Measurements from ENCODE around the gene MYLK2.

The MYLK2 gene

DNA sequence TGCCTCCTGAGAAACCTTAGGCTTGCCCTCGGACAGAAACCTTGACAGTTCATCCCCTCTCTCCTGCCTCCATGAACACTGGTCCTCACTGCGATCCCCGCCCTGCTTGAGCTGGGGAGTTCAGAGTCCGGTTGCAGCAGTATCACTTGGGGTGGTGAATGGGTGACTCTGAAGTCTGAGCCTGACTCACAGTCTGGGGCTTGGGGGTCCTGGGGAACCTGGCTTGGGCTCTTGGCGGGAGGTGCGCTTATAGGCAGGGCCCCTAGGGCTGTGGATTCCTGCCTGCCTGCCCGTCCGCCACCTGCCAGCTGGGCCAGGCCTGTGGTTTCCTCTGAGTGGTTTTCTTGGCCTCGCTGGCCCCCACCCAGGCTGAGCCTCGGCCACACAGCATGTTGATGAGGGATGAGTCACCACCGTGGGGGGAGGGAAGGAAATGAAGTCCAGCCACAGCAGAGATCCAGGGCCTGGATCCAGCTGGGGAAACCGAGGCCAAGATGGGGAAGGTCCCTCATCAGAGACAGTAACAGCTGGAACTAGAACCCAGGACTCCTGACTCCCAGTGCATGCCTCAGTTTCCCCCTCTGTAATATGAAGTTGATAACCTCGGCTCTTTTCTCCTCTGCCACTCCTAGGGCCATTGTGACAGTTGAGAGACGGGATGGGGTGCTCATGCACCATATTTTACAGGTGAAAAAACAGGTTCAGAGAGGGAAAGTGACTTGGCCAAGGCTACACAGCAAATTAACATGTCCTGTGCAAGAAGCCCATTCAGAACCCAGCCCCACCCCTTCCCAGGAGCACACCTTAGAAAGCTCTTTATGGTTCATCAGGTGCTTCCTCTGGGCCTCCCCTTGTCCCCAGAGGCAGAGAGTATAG, 17.1 kb downstream of the MYLK2 start:
- DNase-seq (ENCODE audit: low read depth), result no peak

DNA sequence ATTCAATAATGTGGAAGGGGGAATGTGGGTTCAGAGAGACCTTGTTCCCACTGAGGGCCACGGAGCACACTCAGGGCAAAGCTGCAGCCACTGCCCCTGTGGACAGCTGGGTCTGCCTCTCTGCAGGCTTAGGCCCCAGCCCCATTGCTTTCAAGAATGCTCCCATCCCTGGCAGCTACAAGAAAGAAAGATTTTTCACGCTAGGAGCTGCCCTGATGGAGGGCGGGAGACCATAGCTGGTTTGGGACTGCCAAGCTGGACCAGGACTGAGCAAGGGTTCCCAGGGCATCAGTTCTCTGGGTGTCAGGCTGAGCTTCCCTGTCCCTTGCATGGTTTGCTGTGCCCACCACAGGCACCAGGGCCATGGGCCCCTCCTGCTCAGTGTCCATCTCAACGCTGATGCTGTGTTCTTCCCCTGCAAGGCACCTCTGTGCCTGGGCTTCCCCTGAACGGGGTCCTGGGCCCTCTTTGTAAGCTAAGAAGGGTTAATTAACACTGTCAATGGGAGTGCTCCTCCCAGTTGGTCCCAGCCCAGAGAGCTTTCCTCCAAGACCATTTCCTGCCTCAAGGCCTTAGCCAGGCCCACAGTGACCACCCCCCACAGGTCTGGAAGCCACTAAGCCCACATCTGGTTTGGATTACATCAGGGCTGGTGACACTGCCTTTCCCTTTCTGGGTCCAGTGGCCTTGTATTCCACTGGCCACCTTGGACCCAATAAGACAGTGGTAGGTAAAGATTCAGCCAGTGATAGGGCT, 17.9 kb downstream of the MYLK2 start:
- DNase-seq (ENCODE audit: low read depth), result no peak

DNA sequence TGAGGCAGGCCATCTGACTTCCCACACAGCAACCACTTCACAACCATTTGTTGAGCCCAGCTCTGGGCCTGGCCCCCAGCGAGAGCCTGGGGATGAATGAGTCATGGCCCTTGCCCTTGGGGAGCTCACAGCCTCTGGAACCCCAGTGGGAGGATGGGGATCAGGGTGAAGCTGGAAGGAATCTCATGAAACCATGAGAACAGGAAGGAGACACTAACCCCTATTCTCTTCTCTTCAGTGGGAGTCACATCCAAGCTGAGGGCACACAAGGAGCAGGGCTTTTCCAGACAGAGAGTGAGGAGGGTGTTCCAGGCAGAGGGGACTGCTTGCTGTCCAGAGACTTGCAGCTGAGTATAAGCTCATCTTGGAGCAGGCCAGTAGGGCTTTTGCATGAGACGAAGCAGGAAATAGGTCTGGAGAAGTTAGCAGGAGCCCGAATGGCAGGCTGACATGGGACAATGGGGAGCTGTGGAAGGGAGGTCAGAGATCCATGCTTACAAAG, 18.8 kb downstream of the MYLK2 start:
- DNase-seq (ENCODE audit: low read depth), result no peak

DNA sequence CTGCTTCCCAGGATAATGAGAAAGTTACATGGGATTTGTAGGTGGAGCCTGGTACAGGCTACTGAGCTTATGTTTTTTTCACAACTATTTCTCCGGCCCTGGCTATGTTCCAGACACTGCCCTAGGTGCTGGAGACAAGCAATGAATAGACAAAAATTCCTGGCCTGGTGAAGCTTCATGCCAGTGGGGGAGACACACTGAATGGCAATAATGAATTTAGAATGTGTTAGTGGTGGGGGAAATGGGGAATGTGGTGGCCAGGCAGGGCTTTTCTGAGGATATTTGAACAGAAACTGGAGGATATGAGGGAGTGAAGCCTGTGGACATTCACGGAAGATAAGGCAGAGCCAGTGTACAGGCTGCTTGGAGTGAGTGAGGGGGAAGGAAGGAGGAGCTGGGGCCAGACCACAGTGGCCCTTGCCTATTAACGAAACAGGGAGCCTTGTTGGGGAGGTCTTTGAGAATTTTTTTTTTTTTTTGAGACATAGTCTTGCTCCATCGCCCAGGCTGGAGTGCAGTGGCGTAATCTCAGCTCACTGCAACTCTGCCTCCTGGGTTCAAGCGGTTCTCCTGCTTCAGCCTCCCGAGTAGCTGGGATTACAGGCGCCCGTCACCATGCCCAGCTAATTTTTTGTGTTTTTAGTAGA, 19.6 kb downstream of the MYLK2 start:
- no peak for DNase-seq (ENCODE audit: low read depth)

DNA sequence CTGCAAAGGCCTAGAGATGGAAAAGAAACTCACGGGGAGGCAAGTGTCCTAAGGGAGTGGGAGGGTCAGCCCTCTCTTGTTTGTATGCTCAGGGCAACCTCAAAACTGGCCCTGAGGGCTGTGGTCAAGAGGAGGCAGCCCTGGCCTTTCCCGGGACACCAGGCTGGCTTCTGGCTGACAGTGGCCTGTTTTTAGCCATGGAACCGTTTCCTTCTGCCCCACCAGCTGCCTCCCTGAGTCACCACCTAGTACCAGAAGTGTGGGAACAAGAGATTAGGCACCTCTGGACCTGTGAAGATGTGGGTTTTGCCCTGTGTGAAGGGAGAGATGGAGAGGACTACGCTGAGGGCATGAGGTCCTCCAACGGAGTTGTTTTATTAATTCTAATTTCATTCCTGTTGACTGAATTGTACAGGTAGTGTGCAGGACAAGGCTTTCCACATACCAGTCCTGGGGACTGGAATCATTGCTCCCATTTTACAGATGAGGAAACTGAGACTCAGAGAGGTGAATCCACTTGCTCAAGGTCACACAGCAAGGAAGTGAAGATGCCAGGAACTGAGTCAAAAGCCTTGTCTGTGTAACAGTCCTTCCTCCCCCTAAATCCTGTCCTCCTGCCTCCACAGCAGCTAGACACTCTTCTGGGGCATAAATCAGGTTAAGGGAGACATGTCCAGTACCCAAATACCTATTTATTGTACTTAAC, 20.8 kb downstream of the MYLK2 start:
- DNase-seq (ENCODE audit: low read depth), result no peak

DNA sequence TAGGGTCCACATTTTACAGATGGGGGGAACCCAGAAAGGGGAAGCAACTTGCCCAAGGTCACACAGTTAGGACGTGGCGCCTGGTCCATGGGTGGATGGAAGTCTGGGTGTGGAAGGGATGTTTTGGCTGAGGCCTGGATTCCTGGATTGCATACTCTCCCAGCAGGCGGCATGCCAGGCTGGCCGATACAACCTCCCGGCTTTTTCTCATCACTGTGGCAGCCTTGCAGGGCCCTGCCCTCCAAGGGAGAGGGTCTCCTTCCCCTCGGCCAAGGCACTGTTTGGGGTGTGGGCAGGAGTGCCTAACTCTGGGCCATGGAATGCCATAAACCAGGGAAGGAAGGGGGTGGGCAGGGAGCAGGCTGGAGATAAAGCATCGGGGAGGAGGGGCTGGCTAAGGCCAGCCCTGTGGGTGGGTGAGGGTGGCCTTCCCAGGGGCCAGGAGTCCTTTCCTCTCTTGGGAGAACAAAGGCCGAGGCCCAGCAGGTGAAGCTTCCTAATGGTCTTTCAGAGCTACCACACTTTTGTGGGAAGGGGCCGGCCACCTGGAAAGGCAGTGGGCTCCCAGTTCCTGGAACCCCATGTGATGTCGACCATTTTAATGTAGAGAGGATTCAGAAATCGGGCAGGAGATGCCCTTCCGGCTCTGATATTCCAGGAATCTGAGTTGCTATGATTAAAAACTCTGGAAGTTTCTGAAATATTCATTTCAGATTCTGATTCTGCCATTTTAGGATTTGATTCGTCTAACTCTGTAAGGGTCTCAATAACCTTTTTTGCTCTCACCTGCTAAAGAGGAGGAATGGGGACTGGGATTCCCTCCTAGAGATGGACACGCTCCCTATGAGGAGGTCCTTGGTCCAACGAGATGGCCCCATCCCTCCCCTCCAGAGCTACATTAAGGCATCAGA, 22.0 kb downstream of the MYLK2 start:
- DNase-seq (ENCODE audit: low read depth), result no peak

DNA sequence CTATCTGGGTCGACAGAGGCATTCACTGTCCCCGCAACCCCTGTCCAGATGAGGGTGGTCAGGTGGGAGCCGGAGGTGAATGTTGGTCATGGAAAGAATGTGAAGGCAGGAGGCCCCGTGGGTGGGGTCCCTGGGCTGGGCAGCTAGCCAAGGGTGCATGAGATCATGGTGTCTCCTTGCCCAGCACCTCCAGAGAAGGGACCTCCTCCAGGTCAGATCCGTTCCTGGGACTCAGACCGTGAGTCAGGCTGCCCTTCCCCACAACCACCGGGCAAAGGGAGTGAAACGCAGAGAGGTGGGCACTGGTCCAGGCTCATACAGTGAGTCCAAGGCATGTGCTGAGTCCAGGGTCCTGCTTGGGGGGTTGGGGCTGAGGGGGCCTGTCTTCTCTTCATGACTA, 22.8 kb downstream of the MYLK2 start:
- DNase-seq (ENCODE audit: low read depth), result no peak

DNA sequence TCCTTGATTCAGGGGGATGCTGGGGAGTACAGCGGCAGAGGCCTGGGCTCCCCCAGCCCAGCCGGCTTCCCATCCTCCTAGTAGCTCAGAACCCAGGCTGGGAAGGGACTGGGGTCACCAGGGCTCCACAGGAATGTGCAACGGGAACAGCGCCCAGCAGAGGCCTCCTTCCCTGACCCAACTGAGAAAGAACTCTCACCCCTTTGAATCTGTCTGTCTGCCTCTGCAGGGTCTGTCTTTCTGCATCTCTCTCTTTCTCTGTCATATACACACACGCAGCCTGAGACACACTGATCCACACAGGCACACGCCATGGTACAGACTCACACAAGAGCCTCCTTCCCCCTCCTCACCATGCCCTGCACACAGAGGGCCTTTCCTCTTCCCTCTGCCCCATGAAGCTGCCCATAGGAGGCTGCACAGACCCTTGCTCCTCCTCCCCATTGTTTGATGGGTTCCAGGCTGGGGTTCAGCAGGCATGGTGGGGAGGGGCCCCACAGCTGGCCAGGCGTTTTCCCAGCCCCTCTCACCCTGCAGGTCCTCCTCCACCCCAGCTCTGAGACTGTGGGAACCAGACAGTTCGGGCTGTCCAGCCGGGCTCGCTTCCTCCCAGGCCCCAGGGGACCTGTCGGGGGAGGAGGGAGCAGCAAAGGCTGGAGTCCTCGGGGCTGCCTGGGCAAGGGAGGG, 23.5 kb downstream of the MYLK2 start:
- no peak for DNase-seq (ENCODE audit: low read depth)

DNA sequence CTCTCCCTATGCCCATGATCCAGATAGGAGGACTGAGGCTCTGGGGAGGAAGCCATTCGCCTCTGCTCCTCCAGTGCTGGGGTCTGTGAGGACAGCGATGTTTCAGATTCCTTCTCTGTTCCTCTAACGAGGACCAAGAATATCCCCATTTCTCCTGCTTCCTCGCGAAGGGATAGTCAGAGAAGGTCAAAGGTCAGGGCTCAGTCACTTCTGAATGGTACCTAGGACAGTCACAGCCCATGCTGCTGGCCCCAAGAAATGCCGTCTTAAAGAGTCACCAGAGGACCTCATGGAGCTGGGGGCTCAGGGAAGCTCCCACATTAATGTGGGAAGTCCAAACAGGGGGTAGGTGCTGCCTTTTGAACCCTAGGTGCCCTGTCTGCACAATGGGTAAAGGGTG, 24.1 kb downstream of the MYLK2 start:
- DNase-seq (ENCODE audit: low read depth), result no peak

DNA sequence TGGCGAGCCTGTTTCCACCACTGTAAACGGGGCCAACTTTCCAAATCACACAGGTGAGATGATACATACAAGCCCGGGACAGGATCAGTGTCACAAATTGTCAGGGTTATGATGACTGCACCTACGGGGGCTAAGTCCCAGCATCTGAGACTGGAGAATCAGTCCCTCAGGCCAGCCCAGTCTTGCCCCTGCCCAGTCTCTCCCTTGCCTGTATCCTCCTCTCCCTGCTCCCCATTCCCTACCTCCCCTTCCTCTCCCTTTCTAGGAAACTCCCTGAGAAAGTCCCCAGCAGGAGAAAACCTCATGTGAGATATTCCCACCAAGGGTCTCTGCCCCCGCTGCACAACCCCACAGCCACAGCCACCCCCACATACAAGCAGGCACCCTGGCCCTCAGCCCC, 24.7 kb downstream of the MYLK2 start:
- no peak for DNase-seq (ENCODE audit: low read depth)

DNA sequence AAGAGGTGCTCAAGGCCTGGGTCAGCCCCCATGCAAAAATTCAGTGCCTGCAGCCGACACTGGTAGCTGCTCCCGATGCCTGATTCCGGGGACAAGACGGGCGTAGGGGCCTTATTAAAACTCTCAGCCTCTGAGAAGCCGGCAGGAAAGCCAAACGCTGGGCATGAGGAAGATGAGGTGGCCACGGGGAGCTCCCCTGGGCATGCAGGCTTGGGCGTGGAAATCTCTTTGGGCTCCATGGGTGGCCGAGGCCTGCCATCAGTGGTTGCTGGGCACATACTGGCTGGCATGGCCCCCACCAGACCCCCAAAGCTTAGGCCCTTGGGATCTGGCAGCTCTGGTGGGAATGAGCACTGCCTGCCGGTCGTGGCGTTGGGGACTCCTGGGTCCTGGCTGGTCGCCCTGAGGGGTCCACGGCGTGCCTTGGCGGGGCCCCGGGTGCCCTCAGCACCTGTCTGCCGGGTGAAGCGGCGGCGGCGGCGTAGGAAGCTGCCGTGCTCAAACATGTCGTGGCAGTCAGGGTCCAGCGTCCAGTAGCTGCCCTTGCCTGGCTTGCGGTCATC, 25.7 kb downstream of the MYLK2 start:
- DNase-seq (ENCODE audit: low read depth), result no peak

DNA sequence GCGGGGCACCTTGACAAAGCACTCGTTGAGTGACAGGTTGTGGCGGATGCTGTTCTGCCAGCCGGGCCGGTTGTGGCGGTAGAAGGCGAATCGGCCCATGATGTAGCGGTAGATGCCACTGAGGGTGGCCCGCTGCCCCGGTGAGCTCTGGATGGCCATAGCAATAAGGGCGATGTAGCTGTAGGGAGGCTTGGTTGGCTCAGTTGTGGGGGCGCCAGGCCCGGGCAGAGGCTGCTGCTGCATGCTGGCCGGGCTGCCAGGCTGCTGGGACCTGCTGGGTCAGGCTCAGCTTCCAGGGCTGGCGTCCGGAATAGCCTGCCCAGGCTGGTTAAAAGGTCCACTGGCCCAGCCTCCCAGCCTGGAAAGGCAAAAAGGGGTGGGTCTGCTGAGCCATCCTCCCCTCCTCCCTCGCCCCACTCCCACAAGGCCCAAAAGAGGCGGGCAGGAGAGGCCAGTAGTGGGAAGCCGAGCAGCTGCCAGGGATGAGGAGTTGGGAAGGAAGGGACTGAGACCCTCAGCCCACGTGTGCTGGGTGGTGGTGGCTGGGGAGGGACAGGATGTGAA, 26.2 kb downstream of the MYLK2 start, which contains the start of gene FOXS1:
TSS of gene FOXS1 (minus strand) at position 305 of the 564 bp plus-strand sequence. CDS start at position 243, 62 bp downstream.
- DNase-seq (ENCODE audit: low read depth), result no peak

DNA sequence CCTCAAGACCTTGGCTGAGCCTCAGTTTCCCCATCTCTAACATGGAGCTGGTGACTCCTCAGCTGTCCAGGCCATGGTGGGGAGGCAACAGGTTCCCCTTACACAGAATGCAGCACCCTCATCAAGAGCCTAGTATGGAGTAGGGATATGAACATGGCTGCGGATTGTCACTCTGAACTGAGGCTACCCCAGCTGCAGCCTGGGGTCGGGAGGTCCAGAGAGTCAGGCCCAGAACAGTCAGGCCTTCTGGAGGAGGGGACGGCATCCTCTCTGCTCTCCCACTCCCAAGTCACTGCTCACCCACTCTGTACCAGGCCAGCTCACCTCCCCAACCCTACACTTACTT, 27.6 kb downstream of the MYLK2 start:
- DNase-seq (ENCODE audit: low read depth), result no peak

DNA sequence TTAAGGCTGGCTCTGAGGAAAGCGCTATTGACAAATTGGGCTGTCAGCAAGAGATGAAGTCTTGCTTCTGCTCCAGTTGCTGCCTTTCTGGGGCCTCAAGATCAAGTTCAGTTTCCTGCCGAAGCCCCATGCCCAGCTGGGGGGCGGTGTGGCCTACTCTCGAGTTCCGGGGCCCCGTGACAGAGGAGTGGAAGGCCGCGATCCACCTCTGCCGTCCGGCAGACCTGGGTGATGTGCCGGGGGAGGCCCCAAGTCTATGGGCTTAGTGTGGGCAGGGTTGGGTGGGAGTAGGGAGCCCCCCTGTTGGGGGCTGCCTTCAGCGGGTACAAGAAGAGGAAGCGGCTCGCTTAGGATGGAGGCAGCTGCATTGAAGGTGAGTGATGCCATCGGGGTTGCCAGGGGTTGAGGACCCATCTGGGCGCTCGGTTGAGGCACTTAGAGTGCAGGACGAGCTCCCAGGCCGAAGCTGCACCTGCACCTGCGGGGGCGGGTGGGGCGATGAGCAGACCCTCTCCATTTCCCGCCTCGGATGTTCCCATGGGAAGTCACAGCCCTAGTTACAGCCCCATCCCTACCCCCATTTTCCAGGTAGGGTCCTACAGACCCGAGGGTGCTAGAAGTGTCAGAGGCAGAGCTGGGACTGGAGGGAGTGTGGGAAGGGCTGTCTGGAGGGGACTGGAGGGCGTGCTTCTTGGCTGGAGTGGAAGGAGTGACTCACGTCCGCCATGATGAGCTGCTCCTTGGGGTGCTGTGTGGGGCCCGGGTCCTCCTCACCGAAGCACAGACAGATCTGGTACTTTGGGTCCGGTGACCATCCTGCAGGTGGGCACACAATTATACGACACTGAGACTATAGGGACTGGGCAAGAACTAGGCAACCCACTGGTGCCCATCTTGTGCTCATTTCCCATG, 29.2 kb downstream of the MYLK2 start:
- no peak for DNase-seq (ENCODE audit: low read depth)

DNA sequence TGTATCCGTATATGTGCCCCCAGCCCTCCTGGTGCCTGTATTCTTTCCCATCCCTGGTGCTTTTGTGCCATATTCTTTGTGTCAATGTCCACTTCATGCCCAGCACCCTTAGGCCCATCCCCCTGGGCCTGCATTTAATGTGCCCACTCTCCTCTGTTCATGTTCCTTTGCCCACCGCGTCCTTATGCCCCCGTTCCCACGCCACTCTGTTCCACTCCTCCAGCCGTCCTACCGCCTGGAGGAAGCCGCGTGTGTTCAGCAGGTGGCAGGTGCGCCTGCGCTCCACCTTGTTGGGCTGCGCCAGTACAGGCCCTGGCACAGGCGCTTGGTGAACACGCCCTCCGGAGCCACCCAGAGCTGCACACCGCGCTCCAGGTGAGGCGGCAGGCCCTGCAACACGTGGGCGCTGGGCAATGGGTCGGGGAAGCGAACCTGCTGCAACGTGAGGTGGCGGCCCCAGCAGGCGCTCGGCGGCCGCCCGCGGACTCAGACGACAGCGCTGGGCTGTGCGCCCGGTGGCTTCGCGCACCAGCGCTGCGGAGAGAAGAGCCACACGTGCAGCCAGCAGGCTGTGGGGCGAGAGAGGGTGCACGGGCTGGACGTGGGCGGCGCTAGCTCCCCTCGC, 30.3 kb downstream of the MYLK2 start:
- DNase-seq (ENCODE audit: low read depth), result no peak

DNA sequence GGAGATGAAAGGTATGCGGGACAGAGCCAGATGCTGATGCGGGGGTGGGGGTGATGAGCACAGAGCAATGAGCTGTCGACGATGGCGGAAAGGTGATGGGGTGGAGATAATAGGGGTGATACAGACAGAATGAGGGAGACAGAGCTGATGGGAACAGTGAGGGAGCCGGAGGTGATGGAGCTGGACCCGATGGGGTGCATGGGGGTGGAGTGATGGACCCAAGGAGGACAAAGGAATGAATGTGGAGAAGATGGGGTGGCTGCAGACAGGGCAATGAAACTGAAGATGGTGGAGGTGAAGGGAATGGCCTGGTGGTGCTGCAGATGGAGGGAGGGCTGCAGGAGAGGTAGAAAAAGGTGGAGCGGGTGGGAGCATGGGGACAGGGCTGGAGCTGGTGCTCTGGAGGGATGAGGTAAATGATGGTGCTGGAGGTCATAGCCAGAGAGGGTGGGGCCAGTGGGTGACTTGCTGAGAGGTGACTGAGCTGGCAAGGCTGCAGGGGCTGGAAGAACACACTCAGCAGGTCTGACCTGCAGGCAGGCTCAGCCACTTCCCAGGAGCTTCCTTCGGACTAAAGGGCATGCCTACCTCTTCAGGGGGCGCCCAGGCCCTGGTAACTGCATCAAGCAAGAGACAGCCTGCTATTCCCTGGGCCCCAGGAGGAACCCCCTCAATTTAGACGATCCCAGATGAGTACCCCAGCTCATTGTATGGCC, 32.2 kb downstream of the MYLK2 start:
- DNase-seq (ENCODE audit: low read depth), result no peak

DNA sequence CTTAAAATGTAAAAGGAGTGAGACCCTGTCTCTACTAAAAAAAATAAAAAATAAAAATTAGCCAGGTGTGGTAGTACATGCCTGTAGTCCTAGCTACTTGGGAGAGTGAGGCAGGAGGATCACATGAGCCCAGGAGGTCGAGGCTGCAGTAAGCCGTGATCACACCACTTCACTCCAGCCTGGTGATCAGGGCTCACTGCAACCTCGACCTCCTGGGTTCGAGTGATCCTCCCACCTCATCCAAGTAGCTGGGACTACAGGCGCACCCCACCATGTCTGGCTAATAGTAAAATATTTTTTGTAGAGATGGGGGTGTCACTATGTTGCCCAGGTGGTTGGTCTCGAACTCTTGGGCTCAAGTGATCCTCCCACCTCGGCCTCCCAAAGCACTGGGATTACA, 34.3 kb downstream of the MYLK2 start:
- no peak for DNase-seq (ENCODE audit: low read depth)

DNA sequence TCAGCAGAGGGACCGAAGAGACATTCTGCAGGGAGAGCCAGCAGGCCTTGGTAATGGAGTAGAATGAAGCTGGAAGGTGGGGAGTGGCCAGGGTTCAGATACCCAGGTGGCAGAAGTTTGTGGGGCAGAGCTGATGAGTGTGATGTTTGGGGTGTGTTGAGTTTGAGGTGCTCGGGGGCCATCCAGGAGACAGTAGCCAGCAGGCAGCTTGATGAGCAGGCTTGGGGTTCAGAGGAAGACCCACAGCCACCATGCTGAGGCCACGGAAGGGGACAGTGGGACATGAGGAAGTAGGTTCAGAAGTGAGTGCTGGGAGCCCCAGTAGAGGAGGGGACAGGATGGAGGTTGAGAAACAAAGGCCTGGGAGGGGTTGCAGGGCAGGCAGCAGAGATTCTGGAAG, 37.4 kb downstream of the MYLK2 start:
- no peak for DNase-seq (ENCODE audit: low read depth)

Measured in activated T-helper 1 cell treated with Interleukin-2 at 50 U/mL for 16 hours (primary cell).